Stomach (tissue), 9 donors: ENCODE measurements around the gene THOC2. TPM values are rescaled to one million over a fixed set of nuclear protein-coding genes. Genes with fewer than 3 reads are reported as not detected.

ENCODE experiments used
- DNase-seq, 2 donors: peaks; one replicate each; pipeline versions ENCODE4 v3.0.0 to v3.0.0-alpha.2; 2013 to 2019
- H3K27ac ChIP-seq, 5 donors: fragments of 200-600 bp in 4 of 5; sonication (generic) in 4 of 5; one replicate each; pipeline ENCODE4 v1.5.1; 2013 to 2019; ENCODE audit warnings: mild to moderate bottlenecking in 1 of 5, moderate library complexity in 1 of 5
- H3K27me3 ChIP-seq, 3 donors: fragments of 200-600 bp; sonication (generic); one replicate each; pipeline ENCODE4 v1.5.1; 2017 to 2019; ENCODE audit warnings: mixed run types in 1 of 3
- H3K36me3 ChIP-seq, 4 donors: fragments of 200-600 bp; sonication (generic); 1 replicate in 3 of 4; 2 replicates in 1 of 4; pipeline ENCODE4 v1.5.1; 2016 to 2019
- H3K4me1 ChIP-seq, 4 donors: fragments of 200-600 bp; sonication (generic); one replicate each; pipeline ENCODE4 v1.5.1; 2016 to 2019
- H3K4me3 ChIP-seq, 4 donors: fragments of 200-600 bp; sonication (generic) in 3 of 4; one replicate each; pipeline ENCODE4 v1.5.1; 2016 to 2019; ENCODE audit warnings: mild to moderate bottlenecking in 1 of 4
- H3K9me3 ChIP-seq, 4 donors: fragments of 200-600 bp; sonication (generic); one replicate each; pipeline ENCODE4 v1.5.1; 2016 to 2019
- CTCF ChIP-seq, 7 experiments: fragments of 450-650 bp in 4 of 7; fragments of 200-600 bp in 3 of 7; sonication (generic) in 3 of 7; IDR thresholded peaks; one replicate each; pipeline ENCODE4 v1.5.1; 2016 to 2019; ENCODE audit warnings: antibody characterized with exemption in 7 of 7, control low read depth in 2 of 7, mild to moderate bottlenecking in 1 of 7
- EP300 ChIP-seq: sonication (generic); formaldehyde crosslinking; IDR thresholded peaks from one replicate; pipeline ENCODE4 v1.6.1; 2017; ENCODE audit warnings: antibody characterized with exemption
- POLR2A ChIP-seq, 4 donors: fragments of 450-650 bp; IDR thresholded peaks; one replicate each; pipeline ENCODE4 v1.6.1; 2016; ENCODE audit warnings: antibody characterized with exemption in 4 of 4, control low read depth in 2 of 4, mild to moderate bottlenecking in 1 of 4, moderate library complexity in 1 of 4
- POLR2AphosphoS5 ChIP-seq, 3 donors: sonication (generic); formaldehyde crosslinking; IDR thresholded peaks; one replicate each; pipeline ENCODE4 v1.6.1; 2016; ENCODE audit warnings: antibody characterized with exemption in 3 of 3
- WGBS, 5 donors: extraction: QIAGEN DNeasy Blood & Tissue Kit in 3 of 5; methylation state at CpG; one replicate each; pipeline versions ENCODE4 v1.1.5 to v1.1.7; 2013 to 2018; 5-methylcytosine and 5-hydroxymethylcytosine counted together
- intact Hi-C: fragments of 100-400 bp; cut with DNase I; formaldehyde crosslinking; loops from one replicate; pipeline ENCODE4 v1.15.1; 2023; ENCODE audit warnings: low total_unique reads
- polyA plus RNA-seq, 3 donors: library from polyadenylated mRNA; stranded (reverse); fragments of 200-250 nt; gene quantifications; one replicate each; pipeline ENCODE4 v1.2.3, GENCODE V29; 2013
- total RNA-seq, 5 donors: library from RNA; depleted of rRNA; stranded (reverse); fragments of >200 nt; gene quantifications; one replicate each; pipeline versions ENCODE4 v1.1.0 to v1.2.3, GENCODE V29; 2014 to 2016
- donor health status: healthy with polysubstance abuse.
- donor health status: Bipolar disorder and iron deficiency.
- donor health status: healthy.

The THOC2 gene
- total and polyA plus RNA-seq, 8 donors, result 17.7 to 217 (median 133) TPM

- TF ChIP-seq EP300 (no peak), CTCF (IDR thresholded peaks at IDR 0.05) (no peak), POLR2A (IDR thresholded peaks at IDR 0.05) (no peak), POLR2AphosphoS5 (IDR thresholded peaks at IDR 0.05) (no peak)
- Histone ChIP-seq H3K4me3 (no peak overlapping the region), H3K4me1 (no peaks in the 10 kb centered on the region), H3K36me3 (peaks cover 0 to 32% (median 22%) of the 10 kb centered on the region in 4 donors), H3K27me3 (no peaks in the 10 kb centered on the region), H3K9me3 (no peaks in the 10 kb centered on the region), H3K27ac (no peak overlapping the region)
- 74 to 100% (median 89%) methylated on average over 1 of the region's 1 CpG for WGBS, 5 donors
- no peak for DNase-seq
- intact Hi-C loops, result no loop called here
Observed at GRCh38 chrX:123607270-123607669, 125.6 kb downstream of the THOC2 start.

GRCh38 chrX:123603491-123603890 lies 129.4 kb downstream of the THOC2 start:
- Histone ChIP-seq H3K4me3 (no peak overlapping the region), H3K9me3 (no peaks in the 10 kb centered on the region), H3K4me1 (no peaks in the 10 kb centered on the region), H3K27ac (no peak overlapping the region), H3K36me3 (peaks cover 0 to 23% (median 20%) of the 10 kb centered on the region in 4 donors), H3K27me3 (no peaks in the 10 kb centered on the region)
- WGBS, 5 donors, result 75 to 99% (median 95%) methylated on average over 5 of the region's 5 CpGs
- TF ChIP-seq POLR2AphosphoS5 (IDR thresholded peaks at IDR 0.05), result no peak
- intact Hi-C loops, result no loop called here
- no peak for DNase-seq

- no peaks in the 10 kb centered on the region for H3K4me1 ChIP-seq
- no peak overlapping the region for H3K4me3 ChIP-seq
- H3K9me3 ChIP-seq, result no peaks in the 10 kb centered on the region
- DNase-seq, result no peak
- no peak overlapping the region for H3K27ac ChIP-seq
- H3K36me3 ChIP-seq, result peaks cover 0 to 18% (median 17%) of the 10 kb centered on the region in 4 donors
- TF ChIP-seq CTCF (IDR thresholded peaks at IDR 0.05), result no peak
- intact Hi-C loops, result no loop called here
- H3K27me3 ChIP-seq, result no peaks in the 10 kb centered on the region
- 73 to 92% (median 86%) methylated on average over 3 of the region's 3 CpGs for WGBS, 5 donors
Observed at GRCh38 chrX:123601437-123601836, 131.4 kb downstream of the THOC2 start.

GRCh38 chrX:123600181-123600580 lies 132.7 kb downstream of the THOC2 start:
- Histone ChIP-seq H3K27me3 (no peaks in the 10 kb centered on the region), H3K4me3 (no peak overlapping the region), H3K4me1 (no peaks in the 10 kb centered on the region), H3K27ac (no peak overlapping the region), H3K9me3 (no peaks in the 10 kb centered on the region), H3K36me3 (peaks cover 0 to 18% (median 17%) of the 10 kb centered on the region in 4 donors)
- intact Hi-C loops, result no loop called here
- WGBS, 5 donors, result 59 to 78% (median 68%) methylated on average over 2 of the region's 2 CpGs
- no peak for DNase-seq
- TF ChIP-seq POLR2A (IDR thresholded peaks at IDR 0.05), result no peak
- TF ChIP-seq CTCF (IDR thresholded peaks at IDR 0.05), result no peak
- no peak for TF ChIP-seq EP300
- TF ChIP-seq POLR2AphosphoS5 (IDR thresholded peaks at IDR 0.05), result no peak

GRCh38 chrX:123590842-123591486 lies 141.9 kb downstream of the THOC2 start:
- Histone ChIP-seq H3K9me3 (no peaks in the 10 kb centered on the region), H3K36me3 (no peaks in the 10 kb centered on the region), H3K27ac (no peak overlapping the region), H3K4me1 (peaks cover 0 to 3% (median 0%) of the 10 kb centered on the region in 4 donors), H3K4me3 (no peak overlapping the region), H3K27me3 (peaks cover 0 to 3% (median 0%) of the 10 kb centered on the region in 3 donors)
- WGBS, 5 donors, result 26 to 39% (median 29%) methylated on average over 6 of the region's 6 CpGs
- DNase-seq, result peak in 1 of 2 donors; percentile 28
- no peak for TF ChIP-seq CTCF (IDR thresholded peaks at IDR 0.05)
- TF ChIP-seq POLR2AphosphoS5 (IDR thresholded peaks at IDR 0.05), result no peak
- no peak for TF ChIP-seq EP300
- TF ChIP-seq POLR2A (IDR thresholded peaks at IDR 0.05), result no peak
- intact Hi-C loops, result no loop called here
